Sigmoid colon (tissue), 7 donors: ENCODE data around the gene STK10. TPM values are rescaled to one million over a fixed set of nuclear protein-coding genes. Genes with fewer than 3 reads are reported as not detected.
"Not testable (repeated sequence)": the region's sequence is repeated elsewhere in the genome, so short reads cannot be mapped to it uniquely, and the experiment has no call there.

Source experiments
- DNase-seq: peaks from one replicate; pipeline ENCODE4 v3.0.0-alpha.2; 2019
- H3K27ac ChIP-seq, 4 donors: fragments of 200-600 bp; sonication (generic); one replicate each; pipeline ENCODE4 v1.5.1; 2016 to 2019; ENCODE audit warnings: mild to moderate bottlenecking in 1 of 4
- H3K27me3 ChIP-seq, 3 donors: fragments of 200-600 bp; sonication (generic); one replicate each; pipeline ENCODE4 v1.5.1; 2019; ENCODE audit warnings: mild to moderate bottlenecking in 1 of 3
- H3K36me3 ChIP-seq, 4 donors: fragments of 200-600 bp; sonication (generic); one replicate each; pipeline ENCODE4 v1.5.1; 2016 to 2019
- H3K4me1 ChIP-seq, 4 donors: fragments of 200-600 bp; sonication (generic); one replicate each; pipeline ENCODE4 v1.5.1; 2017 to 2019
- H3K4me3 ChIP-seq, 4 donors: fragments of 200-600 bp; sonication (generic); one replicate each; pipeline ENCODE4 v1.5.1; 2017 to 2019; ENCODE audit warnings: mild to moderate bottlenecking in 2 of 4, moderate library complexity in 1 of 4
- H3K9me3 ChIP-seq, 4 donors: fragments of 200-600 bp in 3 of 4; sonication (generic) in 3 of 4; one replicate each; pipeline versions ENCODE4 v1.5.1 to v1.6.1; 2013 to 2019
- CTCF ChIP-seq, 4 experiments: fragments of 450-650 bp in 3 of 4; fragments of 200-600 bp in 1 of 4; IDR thresholded peaks; one replicate each; pipeline ENCODE4 v1.5.1; 2016 to 2019; ENCODE audit warnings: antibody characterized with exemption in 4 of 4, mild to moderate bottlenecking in 3 of 4, moderate library complexity in 2 of 4
- EP300 ChIP-seq, 4 donors: sonication (generic); formaldehyde crosslinking; IDR thresholded peaks; one replicate each; pipeline ENCODE4 v1.6.1; 2017; ENCODE audit warnings: antibody characterized with exemption in 4 of 4
- POLR2A ChIP-seq, 2 donors: fragments of 450-650 bp; IDR thresholded peaks; one replicate each; pipeline ENCODE4 v1.6.1; 2016; ENCODE audit warnings: antibody characterized with exemption in 2 of 2, mild to moderate bottlenecking in 2 of 2, moderate library complexity in 2 of 2
- POLR2AphosphoS5 ChIP-seq, 4 donors: sonication (generic); formaldehyde crosslinking; IDR thresholded peaks; one replicate each; pipeline ENCODE4 v1.6.1; 2017; ENCODE audit warnings: antibody characterized with exemption in 4 of 4
- WGBS, 2 donors: extraction: QIAGEN DNeasy Blood & Tissue Kit; methylation state at CpG; one replicate each; pipeline ENCODE4 v1.1.7; 2013; 5-methylcytosine and 5-hydroxymethylcytosine counted together
- intact Hi-C: fragments of 100-400 bp; cut with DNase I; formaldehyde crosslinking; loops from one replicate; pipeline ENCODE4 v1.15.1; 2023
- polyA plus RNA-seq, 3 donors: library from polyadenylated mRNA; stranded (reverse); fragments of 200-250 nt; gene quantifications; one replicate each; pipeline ENCODE4 v1.2.3, GENCODE V29; 2013
- total RNA-seq, 4 donors: library from RNA; depleted of rRNA; stranded (reverse); fragments of >200 nt; gene quantifications; one replicate each; pipeline ENCODE4 v1.1.0, GENCODE V29; 2016
- donor health status: healthy with polysubstance abuse.
- donor health status: Bipolar disorder and iron deficiency.
- donor health status: healthy.

Gene STK10
- total and polyA plus RNA-seq, 7 donors, result 4.2 to 28.6 (median 12.5) TPM

GRCh38 chr5:172150514-172151425 lies 37.3 kb downstream of the STK10 start:
- peaks cover 0 to 16% (median 0%) of the 10 kb centered on the region in 4 donors for H3K36me3 ChIP-seq
- no peaks in the 10 kb centered on the region for H3K4me1 ChIP-seq
- H3K9me3 ChIP-seq, result no peaks in the 10 kb centered on the region
- no peak overlapping the region for H3K4me3 ChIP-seq
- WGBS, 2 donors, result 54 to 72% methylated on average over 16 of the region's 16 CpGs
- no peak for TF ChIP-seq POLR2AphosphoS5 (IDR thresholded peaks at IDR 0.05)
- no peak for TF ChIP-seq CTCF (IDR thresholded peaks at IDR 0.05)
- TF ChIP-seq POLR2A (IDR thresholded peaks at IDR 0.05), result no peak
- no peak for TF ChIP-seq EP300 (IDR thresholded peaks at IDR 0.05)
- peak; percentile 79 for DNase-seq
- intact Hi-C loops, result no loop called here
- no peaks in the 10 kb centered on the region for H3K27me3 ChIP-seq
- H3K27ac ChIP-seq, result peak overlapping the region in 2 of 4 donors; percentile 7 to 38

GRCh38 chr5:172149481-172149880 lies 38.5 kb downstream of the STK10 start:
- 91 to 93% methylated on average over 11 of the region's 11 CpGs for WGBS, 2 donors
- intact Hi-C loops, result not testable (repeated sequence)

DNA sequence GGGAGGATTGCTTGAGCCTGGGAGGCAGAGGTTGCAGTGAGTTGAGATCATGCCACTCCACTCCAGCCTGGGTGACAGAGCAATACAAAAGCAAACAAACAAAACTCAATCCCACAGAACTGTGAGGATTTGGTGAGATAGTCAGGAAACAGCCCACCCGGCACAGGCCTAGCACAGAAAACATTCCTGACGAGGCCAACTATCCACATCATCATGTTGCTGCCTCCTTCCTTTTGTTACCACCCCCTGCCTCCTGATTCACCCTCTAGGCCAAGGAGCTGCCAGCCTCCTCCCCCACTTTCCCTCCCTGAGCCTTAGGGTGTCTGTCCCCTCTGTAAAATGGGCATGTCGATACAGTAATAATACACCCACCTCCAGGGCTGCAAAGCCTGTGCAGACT lies 39.0 kb downstream of the STK10 start:
- no peaks in the 10 kb centered on the region for H3K27me3 ChIP-seq
- H3K27ac ChIP-seq, result no peak overlapping the region
- peaks cover 0 to 3% (median 0%) of the 10 kb centered on the region in 4 donors for H3K36me3 ChIP-seq
- H3K4me3 ChIP-seq, result no peak overlapping the region
- WGBS, 2 donors, result 94 to 95% methylated on average over 3 of the region's 3 CpGs
- intact Hi-C loops, result no loop called here
- H3K9me3 ChIP-seq, result no peaks in the 10 kb centered on the region
- no peaks in the 10 kb centered on the region for H3K4me1 ChIP-seq
- no peak for DNase-seq
- TF ChIP-seq POLR2AphosphoS5 (IDR thresholded peaks at IDR 0.05) (no peak), POLR2A (IDR thresholded peaks at IDR 0.05) (no peak), EP300 (IDR thresholded peaks at IDR 0.05) (no peak), CTCF (IDR thresholded peaks at IDR 0.05) (no peak)

More at GRCh38 chr5:172149481-172149880, 38.5 kb downstream of the STK10 start:
- H3K4me1 ChIP-seq, H3K27me3 ChIP-seq, H3K27ac ChIP-seq, H3K36me3 ChIP-seq, H3K9me3 ChIP-seq, DNase-seq, H3K4me3 ChIP-seq: not testable (repeated sequence)

DNA sequence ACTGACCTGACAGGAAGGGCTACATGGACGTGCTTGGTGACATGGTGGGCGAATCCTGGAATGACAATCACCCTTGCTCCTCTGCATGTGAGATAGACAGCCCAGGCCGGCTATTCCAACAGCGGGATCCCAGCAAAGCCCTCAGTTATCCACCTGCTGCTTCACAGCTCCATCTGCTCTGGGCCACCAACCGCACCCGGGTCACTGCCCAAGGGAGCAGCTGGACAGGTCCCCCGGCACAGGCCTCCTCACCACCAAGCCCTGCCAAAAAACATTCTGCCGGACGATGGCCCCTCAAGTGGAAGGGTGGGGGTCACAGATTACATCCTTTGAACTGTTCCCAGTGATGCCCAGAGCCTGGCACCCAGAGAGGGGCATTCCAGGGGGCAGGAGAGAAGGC lies 39.6 kb downstream of the STK10 start:
- no peak for TF ChIP-seq EP300 (IDR thresholded peaks at IDR 0.05)
- no peak for TF ChIP-seq POLR2AphosphoS5 (IDR thresholded peaks at IDR 0.05)
- no peak for TF ChIP-seq CTCF (IDR thresholded peaks at IDR 0.05)
- TF ChIP-seq POLR2A (IDR thresholded peaks at IDR 0.05), result no peak
- no peak overlapping the region for H3K27ac ChIP-seq
- peaks cover 0 to 3% (median 0%) of the 10 kb centered on the region in 4 donors for H3K36me3 ChIP-seq
- H3K27me3 ChIP-seq, result no peaks in the 10 kb centered on the region
- WGBS, 2 donors, result 94% methylated on average over 9 of the region's 9 CpGs
- H3K9me3 ChIP-seq, result no peaks in the 10 kb centered on the region
- DNase-seq, result no peak
- H3K4me1 ChIP-seq, result no peaks in the 10 kb centered on the region
- no peak overlapping the region for H3K4me3 ChIP-seq
- intact Hi-C loops, result no loop called here

DNA sequence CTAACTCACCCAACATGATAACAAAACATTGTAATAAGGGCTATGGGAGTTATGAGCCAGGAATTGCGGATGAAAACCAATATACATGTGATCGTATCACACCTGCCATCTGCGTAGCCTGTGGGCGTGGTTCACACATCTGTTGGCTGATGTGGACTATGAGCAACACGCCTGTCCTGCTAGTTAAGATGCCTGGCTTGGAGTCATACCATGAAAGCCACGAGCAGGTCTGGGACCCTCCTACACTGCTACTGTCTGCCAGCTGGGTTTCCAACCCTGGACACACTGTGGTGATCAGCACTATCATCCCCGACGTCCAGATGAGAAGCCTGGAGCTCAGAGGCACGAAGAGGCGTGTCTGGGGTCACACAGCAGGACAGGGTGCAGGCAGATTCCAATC lies 40.2 kb downstream of the STK10 start:
- intact Hi-C loops, result no loop called here
- no peaks in the 10 kb centered on the region for H3K27me3 ChIP-seq
- no peaks in the 10 kb centered on the region for H3K4me1 ChIP-seq
- H3K4me3 ChIP-seq, result no peak overlapping the region
- no peaks in the 10 kb centered on the region for H3K9me3 ChIP-seq
- TF ChIP-seq CTCF (IDR thresholded peaks at IDR 0.05), result no peak
- no peak for TF ChIP-seq POLR2A (IDR thresholded peaks at IDR 0.05)
- no peak for TF ChIP-seq EP300 (IDR thresholded peaks at IDR 0.05)
- no peak for TF ChIP-seq POLR2AphosphoS5 (IDR thresholded peaks at IDR 0.05)
- H3K36me3 ChIP-seq, result peaks cover 0 to 3% (median 0%) of the 10 kb centered on the region in 4 donors
- 49 to 79% methylated on average over 10 of the region's 10 CpGs for WGBS, 2 donors
- H3K27ac ChIP-seq, result no peak overlapping the region
- no peak for DNase-seq
